H9 (cell line): Measurements from ENCODE around the gene SLC15A5. TPM values are rescaled to one million over a fixed set of nuclear protein-coding genes. Genes with fewer than 3 reads are reported as not detected.

Source experiments
- DNase-seq: peaks from one replicate; pipeline ENCODE4 v3.0.0-alpha.2; 2017
- H2AFZ ChIP-seq: one replicate; pipeline ENCODE4 v1.6.1; 2013; ENCODE audit warnings: mild to moderate bottlenecking, low read length, control low read depth, moderate library complexity
- H2AK5ac ChIP-seq: 2 replicates; pipeline ENCODE4 v1.6.1; 2013; ENCODE audit warnings: low read length, control low read depth, mixed read lengths; ENCODE audit not compliant: insufficient read length
- H2BK120ac ChIP-seq: one replicate; pipeline ENCODE4 v1.6.1; 2013; ENCODE audit warnings: low read depth, mild to moderate bottlenecking, low read length, control low read depth, inconsistent platforms; ENCODE audit not compliant: poor library complexity, severe bottlenecking
- H2BK12ac ChIP-seq: 2 replicates; pipeline ENCODE4 v1.6.1; 2013; ENCODE audit warnings: low read length, control low read depth, mixed read lengths, low read depth; ENCODE audit not compliant: insufficient read length
- H2BK15ac ChIP-seq: 2 replicates; pipeline ENCODE4 v1.6.1; 2013; ENCODE audit warnings: low read depth, low read length, control low read depth
- H2BK20ac ChIP-seq: one replicate; pipeline ENCODE4 v1.6.1; 2013; ENCODE audit warnings: low read depth, mild to moderate bottlenecking, low read length, control low read depth, inconsistent platforms; ENCODE audit not compliant: poor library complexity, severe bottlenecking
- H2BK5ac ChIP-seq: 2 replicates; pipeline ENCODE4 v1.6.1; 2013; ENCODE audit warnings: low read length, control low read depth, mixed read lengths; ENCODE audit not compliant: insufficient read length
- H3K14ac ChIP-seq: 2 replicates; pipeline ENCODE4 v1.6.1; 2013; ENCODE audit warnings: low read length, control low read depth; ENCODE audit not compliant: insufficient read depth
- H3K18ac ChIP-seq: 2 replicates; pipeline ENCODE4 v1.6.1; 2013; ENCODE audit warnings: low read depth, mild to moderate bottlenecking, mixed read lengths, low read length, control low read depth; ENCODE audit not compliant: insufficient read length
- H3K23ac ChIP-seq: 2 replicates; pipeline ENCODE4 v1.6.1; 2013; ENCODE audit warnings: low read length, control low read depth, mixed read lengths, low read depth; ENCODE audit not compliant: insufficient read length
- H3K23me2 ChIP-seq: 2 replicates; pipeline ENCODE4 v1.6.1; 2013; ENCODE audit warnings: low read depth, mild to moderate bottlenecking, mixed read lengths, low read length, control low read depth; ENCODE audit not compliant: insufficient read length, poor library complexity, severe bottlenecking
- H3K27ac ChIP-seq: 2 replicates; pipeline ENCODE4 v1.5.1; 2013; ENCODE audit warnings: low read length, control low read depth, mixed read lengths, low read depth; ENCODE audit not compliant: insufficient read length
- H3K27me3 ChIP-seq: 2 replicates; pipeline ENCODE4 v1.6.1; 2013; ENCODE audit warnings: low read length, control low read depth, inconsistent platforms; ENCODE audit not compliant: insufficient read depth
- H3K4ac ChIP-seq: 2 replicates; pipeline ENCODE4 v1.6.1; 2013; ENCODE audit warnings: low read depth, mild to moderate bottlenecking, control low read depth, inconsistent platforms, low read length, moderate library complexity
- H3K4me1 ChIP-seq: 2 replicates; pipeline ENCODE4 v1.6.1; 2013; ENCODE audit warnings: low read length, control low read depth, inconsistent platforms; ENCODE audit not compliant: insufficient read depth
- H3K4me2 ChIP-seq: 2 replicates; pipeline ENCODE4 v1.6.1; 2013; ENCODE audit warnings: low read length, control low read depth, mixed read lengths; ENCODE audit not compliant: insufficient read length, insufficient read depth
- H3K56ac ChIP-seq: 2 replicates; pipeline ENCODE4 v1.6.1; 2013; ENCODE audit warnings: low read depth, mild to moderate bottlenecking, mixed read lengths, low read length, control low read depth; ENCODE audit not compliant: insufficient read length
- H3K79me1 ChIP-seq: 2 replicates; pipeline ENCODE4 v1.6.1; 2013; ENCODE audit warnings: low read depth, mild to moderate bottlenecking, moderate library complexity, low read length, control low read depth, inconsistent platforms; ENCODE audit not compliant: insufficient read depth, poor library complexity, severe bottlenecking
- H3K79me2 ChIP-seq: 2 replicates; pipeline ENCODE4 v1.6.1; 2013; ENCODE audit warnings: low read length, control low read depth, inconsistent platforms; ENCODE audit not compliant: insufficient read depth
- H3K9ac ChIP-seq: 2 replicates; pipeline ENCODE4 v1.6.1; 2013; ENCODE audit warnings: low read length, control low read depth, mixed read lengths; ENCODE audit not compliant: insufficient read length; ENCODE audit errors: extremely low read depth
- H3K9me3 ChIP-seq: one replicate; pipeline ENCODE4 v1.6.1; 2013; ENCODE audit warnings: low read depth, low read length, inconsistent platforms; ENCODE audit not compliant: control insufficient read depth
- H3T11ph ChIP-seq: one replicate; pipeline ENCODE4 v1.6.1; 2013; ENCODE audit warnings: mild to moderate bottlenecking, low read length, control low read depth, inconsistent platforms
- H4K20me1 ChIP-seq: one replicate; pipeline ENCODE4 v1.6.1; 2013; ENCODE audit not compliant: control insufficient read depth, insufficient read length, insufficient read depth
- H4K5ac ChIP-seq: 2 replicates; pipeline ENCODE4 v1.6.1; 2013; ENCODE audit warnings: low read depth, mild to moderate bottlenecking, mixed read lengths, low read length, control low read depth; ENCODE audit not compliant: insufficient read length
- H4K8ac ChIP-seq: replicated peaks from 2 replicates; pipeline ENCODE4 v1.6.1; 2013; ENCODE audit warnings: low read length, control low read depth, mixed read lengths, low read depth; ENCODE audit not compliant: insufficient read length
- H4K91ac ChIP-seq: 2 replicates; pipeline ENCODE4 v1.6.1; 2013; ENCODE audit warnings: low read depth, mild to moderate bottlenecking, moderate library complexity, mixed read lengths, low read length, control low read depth; ENCODE audit not compliant: insufficient read length
- H3K27ac Mint-ChIP-seq, 3 experiments: 2 replicates in 2 of 3; 3 replicates in 1 of 3; pipeline ENCODE4 v1.8.0; 2020 to 2021; ENCODE audit warnings: mixed read lengths in 3 of 3, mild to moderate bottlenecking in 1 of 3, moderate library complexity in 1 of 3
- H3K27me3 Mint-ChIP-seq: 2 replicates; pipeline ENCODE4 v1.8.0; 2021; ENCODE audit warnings: low read depth, mild to moderate bottlenecking, moderate library complexity, mixed read lengths
- H3K36me3 Mint-ChIP-seq, 3 experiments: 2 replicates in 2 of 3; 3 replicates in 1 of 3; pipeline ENCODE4 v1.8.0; 2020 to 2021; ENCODE audit warnings: low read depth in 3 of 3, mixed read lengths in 3 of 3; ENCODE audit not compliant: insufficient read depth in 1 of 3
- H3K4me1 Mint-ChIP-seq, 2 experiments: 2 replicates each; pipeline ENCODE4 v1.8.0; 2020; ENCODE audit warnings: mixed read lengths in 2 of 2
- H3K4me3 Mint-ChIP-seq, 2 experiments: 2 replicates in 1 of 2; 3 replicates in 1 of 2; pipeline ENCODE4 v1.8.0; 2020 to 2021; ENCODE audit warnings: mild to moderate bottlenecking in 2 of 2, mixed read lengths in 2 of 2, moderate library complexity in 1 of 2
- H3K9me3 Mint-ChIP-seq, 2 experiments: 2 replicates in 1 of 2; 3 replicates in 1 of 2; pipeline ENCODE4 v1.8.0; 2020; ENCODE audit warnings: mild to moderate bottlenecking in 2 of 2, mixed read lengths in 2 of 2, moderate library complexity in 1 of 2
- CTCF ChIP-seq: fragments of 200-600 bp; sonication (generic); conservative IDR thresholded peaks from 3 replicates; pipeline ENCODE4 v1.8.0; 2021; ENCODE audit warnings: antibody characterized with exemption, mild to moderate bottlenecking
- WGBS: extraction: QIAGEN DNeasy Blood & Tissue Kit; methylation state at CpG from one replicate; pipeline ENCODE4 v1.1.7; 2013; ENCODE audit warnings: missing lambda C conversion rate, low lambda C conversion rate, mixed read lengths; ENCODE audit not compliant: insufficient read length; ENCODE audit errors: extremely low coverage; 5-methylcytosine and 5-hydroxymethylcytosine counted together
- total RNA-seq: library from RNA; stranded (reverse); gene quantifications from 2 replicates; pipeline ENCODE4 v1.2.1, GENCODE V29; 2021

SLC15A5 gene
- total RNA-seq, 1 experiment from 2014 or later: not detected

GRCh38 chr12:16168078-16168477 is 109.4 kb downstream of the SLC15A5 start:
- H4K91ac ChIP-seq: no peak overlapping the region

More at GRCh38 chr12:16168078-16168477, 109.4 kb downstream of the SLC15A5 start:
- H3K27me3 ChIP-seq: no peaks in the 10 kb centered on the region
- H4K20me1 ChIP-seq: no peaks in the 10 kb centered on the region
- no peak overlapping the region for H3T11ph ChIP-seq
- no peak overlapping the region for H3K18ac ChIP-seq
- no peak overlapping the region for H2AK5ac ChIP-seq
- WGBS: no CpG with 5 or more reads among the region's 3 CpGs
- H3K14ac ChIP-seq: no peak overlapping the region
- no peak overlapping the region for H4K5ac ChIP-seq
- no peak overlapping the region for H3K4me2 ChIP-seq
- no peak overlapping the region for H2BK5ac ChIP-seq
- no peak overlapping the region for H3K23ac ChIP-seq
- no peak overlapping the region for H2BK120ac ChIP-seq
- H3K9me3 ChIP-seq: no peaks in the 10 kb centered on the region
- H3K4me1 ChIP-seq: peaks cover 2% of the 10 kb centered on the region
- H3K56ac ChIP-seq: no peak overlapping the region
- no peak overlapping the region for H3K9ac ChIP-seq
- H2BK20ac ChIP-seq: no peak overlapping the region
- no peak for DNase-seq
- H3K27ac ChIP-seq: no peak overlapping the region
- H3K79me1 ChIP-seq: no peaks in the 10 kb centered on the region
- H3K23me2 ChIP-seq: no peaks in the 10 kb centered on the region
- no peak for TF ChIP-seq CTCF
- no peak overlapping the region for H3K4ac ChIP-seq
- no peak overlapping the region for H2BK12ac ChIP-seq
- Mint-ChIP-seq H3K9me3 (no peaks in the 10 kb centered on the region; a peak in 1 of 5 replicates), H3K4me1 (peaks cover 5% of the 10 kb centered on the region in 2 experiments), H3K4me3 (no peak overlapping the region), H3K27ac (no peak overlapping the region; a peak in 1 of 7 replicates), H3K27me3 (no peaks in the 10 kb centered on the region), H3K36me3 (no peaks in the 10 kb centered on the region)
- no peak overlapping the region for H4K8ac ChIP-seq
- H3K79me2 ChIP-seq: no peaks in the 10 kb centered on the region
- no peak overlapping the region for H2BK15ac ChIP-seq
- no peak overlapping the region for H2AFZ ChIP-seq
